ENCODE data around the gene CHAC2.

The CHAC2 gene

GRCh38 chr2:53778536-53779162, 11.0 kb downstream of the CHAC2 start:
- Histone ChIP-seq H3K36me3 (ENCODE audit: insufficient read depth, insufficient read length, low read length) (peaks cover 43% of the 10 kb centered on the region), H3K9ac (ENCODE audit: insufficient read length, low read depth) (no peak overlapping the region), H3K4me3 (ENCODE audit: insufficient read length, low read depth) (no peak overlapping the region), H3K9me3 (ENCODE audit: insufficient read depth, low read length) (no peaks in the 10 kb centered on the region), H3K27me3 (ENCODE audit: insufficient read depth, insufficient read length) (no peaks in the 10 kb centered on the region), H3K4me1 (ENCODE audit: insufficient read depth, insufficient read length) (no peaks in the 10 kb centered on the region)
- no peak for DNase-seq (ENCODE audit: low read depth, low spot score)
- TF ChIP-seq YY1 (IDR thresholded peaks at IDR 0.05; ENCODE audit: insufficient read depth, insufficient read length) (no peak), SUZ12 (IDR thresholded peaks at IDR 0.05; ENCODE audit: extremely low read depth, insufficient read depth, insufficient read length) (no peak), ZNF274 (IDR thresholded peaks at IDR 0.05; ENCODE audit: low read depth, low read length) (no peak)

GRCh38 chr2:53780056-53780455, 12.5 kb downstream of the CHAC2 start:
- no peak for TF ChIP-seq ZNF274 (IDR thresholded peaks at IDR 0.05; ENCODE audit: low read depth, low read length)
- no peak for TF ChIP-seq YY1 (IDR thresholded peaks at IDR 0.05; ENCODE audit: insufficient read depth, insufficient read length)
- no peak for TF ChIP-seq SUZ12 (IDR thresholded peaks at IDR 0.05; ENCODE audit: extremely low read depth, insufficient read depth, insufficient read length)
- DNase-seq (ENCODE audit: low read depth, low spot score), result no peak
- no peaks in the 10 kb centered on the region for H3K27me3 ChIP-seq (ENCODE audit: insufficient read depth, insufficient read length)
- H3K36me3 ChIP-seq (ENCODE audit: insufficient read depth, insufficient read length, low read length), result peaks cover 43% of the 10 kb centered on the region
- no peak overlapping the region for H3K9ac ChIP-seq (ENCODE audit: insufficient read length, low read depth)
- no peaks in the 10 kb centered on the region for H3K4me1 ChIP-seq (ENCODE audit: insufficient read depth, insufficient read length)
- no peak overlapping the region for H3K4me3 ChIP-seq (ENCODE audit: insufficient read length, low read depth)
- no peaks in the 10 kb centered on the region for H3K9me3 ChIP-seq (ENCODE audit: insufficient read depth, low read length)

GRCh38 chr2:53782676-53783075, 15.1 kb downstream of the CHAC2 start:
- no peak for TF ChIP-seq SUZ12 (IDR thresholded peaks at IDR 0.05; ENCODE audit: extremely low read depth, insufficient read depth, insufficient read length)
- no peak for TF ChIP-seq YY1 (IDR thresholded peaks at IDR 0.05; ENCODE audit: insufficient read depth, insufficient read length)
- TF ChIP-seq ZNF274 (IDR thresholded peaks at IDR 0.05; ENCODE audit: low read depth, low read length), result no peak
- H3K4me3 ChIP-seq (ENCODE audit: insufficient read length, low read depth), result no peak overlapping the region

GRCh38 chr2:53784436-53784835, 16.8 kb downstream of the CHAC2 start:
- Histone ChIP-seq H3K27me3 (ENCODE audit: insufficient read depth, insufficient read length) (no peaks in the 10 kb centered on the region), H3K9ac (ENCODE audit: insufficient read length, low read depth) (no peak overlapping the region), H3K4me3 (ENCODE audit: insufficient read length, low read depth) (no peak overlapping the region), H3K9me3 (ENCODE audit: insufficient read depth, low read length) (no peaks in the 10 kb centered on the region), H3K4me1 (ENCODE audit: insufficient read depth, insufficient read length) (no peaks in the 10 kb centered on the region), H3K36me3 (ENCODE audit: insufficient read depth, insufficient read length, low read length) (peaks cover 31% of the 10 kb centered on the region)
- DNase-seq (ENCODE audit: low read depth, low spot score), result no peak
- TF ChIP-seq ZNF274 (IDR thresholded peaks at IDR 0.05; ENCODE audit: low read depth, low read length) (no peak), SUZ12 (IDR thresholded peaks at IDR 0.05; ENCODE audit: extremely low read depth, insufficient read depth, insufficient read length) (no peak), YY1 (IDR thresholded peaks at IDR 0.05; ENCODE audit: insufficient read depth, insufficient read length) (no peak)

More at GRCh38 chr2:53782676-53783075, 15.1 kb downstream of the CHAC2 start:
- DNase-seq (ENCODE audit: low read depth, low spot score), result no peak
- no peaks in the 10 kb centered on the region for H3K27me3 ChIP-seq (ENCODE audit: insufficient read depth, insufficient read length)
- H3K9me3 ChIP-seq (ENCODE audit: insufficient read depth, low read length), result no peaks in the 10 kb centered on the region
- no peaks in the 10 kb centered on the region for H3K4me1 ChIP-seq (ENCODE audit: insufficient read depth, insufficient read length)
- peaks cover 32% of the 10 kb centered on the region for H3K36me3 ChIP-seq (ENCODE audit: insufficient read depth, insufficient read length, low read length)
- no peak overlapping the region for H3K9ac ChIP-seq (ENCODE audit: insufficient read length, low read depth)

- no peak for DNase-seq (ENCODE audit: low read depth, low spot score)
- peaks cover 22% of the 10 kb centered on the region for H3K36me3 ChIP-seq (ENCODE audit: insufficient read depth, insufficient read length, low read length)
These were observed 17.8 kb downstream of the CHAC2 start for GRCh38 chr2:53785366-53785765.

GRCh38 chr2:53786352-53786704, 18.7 kb downstream of the CHAC2 start:
- no peak for DNase-seq (ENCODE audit: low read depth, low spot score)
- peak overlapping the region; percentile 99 for H3K9ac ChIP-seq (ENCODE audit: insufficient read length, low read depth)
- H3K9me3 ChIP-seq (ENCODE audit: insufficient read depth, low read length), result no peaks in the 10 kb centered on the region
- TF ChIP-seq YY1 (IDR thresholded peaks at IDR 0.05; ENCODE audit: insufficient read depth, insufficient read length) (no peak), ZNF274 (IDR thresholded peaks at IDR 0.05; ENCODE audit: low read depth, low read length) (no peak), SUZ12 (IDR thresholded peaks at IDR 0.05; ENCODE audit: extremely low read depth, insufficient read depth, insufficient read length) (no peak)
- no peaks in the 10 kb centered on the region for H3K27me3 ChIP-seq (ENCODE audit: insufficient read depth, insufficient read length)
- peaks cover 14% of the 10 kb centered on the region for H3K36me3 ChIP-seq (ENCODE audit: insufficient read depth, insufficient read length, low read length)
- peak overlapping the region; percentile 99 for H3K4me3 ChIP-seq (ENCODE audit: insufficient read length, low read depth)
- no peaks in the 10 kb centered on the region for H3K4me1 ChIP-seq (ENCODE audit: insufficient read depth, insufficient read length)

More at GRCh38 chr2:53785366-53785765, 17.8 kb downstream of the CHAC2 start:
- no peaks in the 10 kb centered on the region for H3K9me3 ChIP-seq (ENCODE audit: insufficient read depth, low read length)
- no peaks in the 10 kb centered on the region for H3K4me1 ChIP-seq (ENCODE audit: insufficient read depth, insufficient read length)
- peak overlapping the region; percentile 99 for H3K4me3 ChIP-seq (ENCODE audit: insufficient read length, low read depth)
- TF ChIP-seq SUZ12 (IDR thresholded peaks at IDR 0.05; ENCODE audit: extremely low read depth, insufficient read depth, insufficient read length) (no peak), YY1 (IDR thresholded peaks at IDR 0.05; ENCODE audit: insufficient read depth, insufficient read length) (no peak), ZNF274 (IDR thresholded peaks at IDR 0.05; ENCODE audit: low read depth, low read length) (no peak)
- no peaks in the 10 kb centered on the region for H3K27me3 ChIP-seq (ENCODE audit: insufficient read depth, insufficient read length)
- peak overlapping the region; percentile 99 for H3K9ac ChIP-seq (ENCODE audit: insufficient read length, low read depth)

GRCh38 chr2:53786705-53787613, 19.4 kb downstream of the CHAC2 start, which contains the start of the genes ASB3 and ERLEC1:
ASB3 (minus strand) TSS chr2:53786953; CDS start chr2:53765572, 21,381 bp downstream.
ERLEC1 (plus strand) TSS chr2:53787044; CDS start chr2:53787211, 167 bp downstream.
- DNase-seq (ENCODE audit: low read depth, low spot score), result peak; percentile 92
- Histone ChIP-seq H3K4me1 (ENCODE audit: insufficient read depth, insufficient read length) (no peaks in the 10 kb centered on the region), H3K27me3 (ENCODE audit: insufficient read depth, insufficient read length) (no peaks in the 10 kb centered on the region), H3K36me3 (ENCODE audit: insufficient read depth, insufficient read length, low read length) (peaks cover 9% of the 10 kb centered on the region), H3K9me3 (ENCODE audit: insufficient read depth, low read length) (no peaks in the 10 kb centered on the region), H3K9ac (ENCODE audit: insufficient read length, low read depth) (peak within 1 kb of the TSS; percentile 99), H3K4me3 (ENCODE audit: insufficient read length, low read depth) (peak within 1 kb of the TSS; percentile 99)
- TF ChIP-seq SUZ12 (IDR thresholded peaks at IDR 0.05; ENCODE audit: extremely low read depth, insufficient read depth, insufficient read length) (no peak), ZNF274 (IDR thresholded peaks at IDR 0.05; ENCODE audit: low read depth, low read length) (no peak), YY1 (IDR thresholded peaks at IDR 0.05; ENCODE audit: insufficient read depth, insufficient read length) (no peak)
